GM15510 (cell line): ENCODE data around the gene CTDSP1.

Source experiments
- POLR2A ChIP-seq: IDR thresholded peaks from 3 replicates; pipeline ENCODE4 v1.6.1; 2011; ENCODE audit warnings: borderline replicate concordance; ENCODE audit not compliant: insufficient read length; ENCODE audit errors: extremely low read depth

CTDSP1 gene

DNA sequence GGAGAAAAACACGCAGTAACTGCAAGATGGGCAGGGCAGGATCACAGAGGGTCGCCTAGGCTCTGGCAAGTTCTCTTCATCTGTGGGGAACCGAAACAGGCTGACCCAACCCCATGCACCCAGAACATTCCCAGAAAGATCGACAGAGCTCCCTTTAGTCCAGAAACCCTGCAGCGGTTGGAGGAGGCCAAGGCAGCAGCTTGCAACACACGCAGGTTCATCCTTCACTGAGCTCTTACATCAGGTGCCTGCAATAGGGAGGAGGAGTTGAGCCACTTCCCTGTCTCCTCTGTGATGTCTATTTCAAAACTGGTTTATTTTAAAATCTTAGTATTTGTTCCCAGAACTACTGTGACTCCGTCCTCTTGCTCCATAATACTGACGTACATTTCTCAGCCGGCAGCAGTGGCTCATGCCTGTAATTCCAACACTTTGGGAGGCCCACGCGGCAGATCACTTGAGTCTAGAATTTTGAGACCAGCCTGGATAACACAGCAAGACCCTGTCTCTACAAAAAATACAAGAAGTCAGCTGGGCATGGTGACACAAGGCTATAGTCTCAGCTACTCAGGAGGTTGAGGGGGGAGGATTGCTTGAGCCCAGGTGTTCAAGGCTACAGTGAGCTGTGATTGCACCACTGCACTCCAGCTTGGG lies 29.1 kb upstream of the CTDSP1 start:
- no peak for TF ChIP-seq POLR2A

DNA sequence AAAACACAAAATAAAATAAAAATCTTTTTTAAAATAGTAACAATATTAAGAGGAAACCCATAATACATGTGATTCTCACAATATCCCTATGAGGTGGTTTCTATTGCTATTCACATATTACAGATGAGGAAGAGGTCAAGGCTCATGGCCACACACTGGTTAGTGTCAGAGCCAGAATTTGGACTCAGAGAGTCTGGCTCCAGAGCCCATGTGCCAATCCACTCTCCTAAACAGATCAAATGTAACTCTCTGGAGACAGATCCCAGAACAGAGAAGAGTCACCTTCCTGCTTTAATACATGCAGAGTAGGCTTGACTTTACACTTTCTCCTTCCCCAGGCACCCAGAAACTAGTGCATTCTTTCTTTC lies 27.7 kb upstream of the CTDSP1 start:
- TF ChIP-seq POLR2A = no peak

DNA sequence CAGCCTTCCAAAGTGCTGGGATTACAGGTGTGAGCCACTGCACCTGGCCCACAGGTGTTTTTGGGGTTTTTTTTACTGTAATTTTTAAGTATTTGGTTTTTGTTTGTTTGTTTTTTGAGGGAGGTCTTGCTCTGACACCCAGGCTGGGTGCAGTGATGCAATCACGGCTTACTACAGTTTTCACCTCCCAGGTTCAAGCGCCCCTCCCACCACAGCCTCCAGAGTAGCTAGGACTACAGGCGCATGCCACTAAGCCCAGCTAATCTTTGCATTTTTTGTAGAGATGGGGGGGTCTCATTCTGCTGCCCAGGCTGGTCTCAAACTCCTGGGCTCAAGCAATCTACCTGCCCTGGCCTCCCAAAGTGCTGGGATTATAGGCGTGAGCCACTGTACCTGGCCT lies 24.9 kb upstream of the CTDSP1 start:
- TF ChIP-seq POLR2A = no peak

DNA sequence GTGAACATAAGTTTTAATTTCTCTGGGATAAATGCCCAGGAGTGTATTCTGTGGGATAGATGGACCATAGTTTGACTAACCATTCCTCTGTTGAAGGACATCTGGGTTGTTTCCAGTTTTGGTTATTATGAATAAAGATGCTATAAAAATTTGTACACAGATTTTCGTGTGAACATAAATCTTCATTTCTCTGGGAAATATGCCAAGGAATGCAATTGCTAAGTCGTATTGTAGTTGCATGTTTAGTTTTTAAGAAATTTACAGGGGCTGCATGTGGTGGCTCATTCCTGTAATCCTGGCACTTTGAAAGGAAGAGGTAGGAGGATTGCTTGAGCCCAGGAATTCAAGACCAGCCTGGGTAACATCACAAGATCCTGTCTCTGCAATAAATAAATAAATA lies 24.5 kb upstream of the CTDSP1 start:
- TF ChIP-seq POLR2A = no peak

DNA sequence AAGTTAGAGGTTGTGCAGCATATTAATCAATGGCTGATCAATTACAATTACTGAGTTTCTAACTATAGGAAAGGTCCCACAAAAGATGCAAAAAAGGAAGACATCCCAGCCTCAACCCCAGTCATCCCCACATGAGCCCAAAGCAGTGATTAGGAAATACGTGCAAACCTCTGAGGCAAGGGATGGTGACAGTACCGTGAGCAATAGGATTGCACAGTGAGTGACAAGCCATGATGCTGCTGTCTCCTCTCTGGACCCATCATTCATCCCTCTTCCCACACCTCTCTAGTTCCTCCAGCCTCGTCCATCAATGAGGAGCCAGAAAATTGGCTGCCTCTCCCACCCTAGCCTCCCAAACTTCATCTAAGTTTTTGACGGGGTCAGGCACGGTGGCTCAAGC lies 21.6 kb upstream of the CTDSP1 start:
- TF ChIP-seq POLR2A = no peak

DNA sequence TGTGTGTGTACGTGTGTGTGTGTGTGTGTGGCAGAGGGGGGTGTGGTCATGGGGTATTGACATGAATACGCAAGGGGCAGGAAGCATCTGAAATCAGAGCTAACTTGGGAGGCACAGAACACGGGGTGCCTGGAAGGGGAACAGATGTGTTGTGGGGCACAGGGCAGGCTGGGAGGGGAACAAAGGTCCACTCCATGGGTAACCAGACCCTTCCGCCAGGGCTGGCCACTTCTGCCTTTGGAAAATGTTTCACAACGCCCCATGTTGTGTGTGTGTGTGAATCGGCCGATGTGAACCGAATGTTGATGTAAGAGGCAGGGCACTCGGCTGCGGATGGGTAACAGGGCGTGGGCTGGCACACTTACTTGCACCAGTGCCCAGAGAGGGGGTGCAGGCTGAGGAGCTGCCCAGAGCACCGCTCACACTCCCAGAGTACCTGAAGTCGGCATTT lies 17.7 kb upstream of the CTDSP1 start, which contains the start of gene SLC11A1:
TSS of gene SLC11A1 (plus strand) at position 358 of the 451 bp plus-strand sequence. CDS start 96 bp downstream, outside the sequence.
- no peak for TF ChIP-seq POLR2A

DNA sequence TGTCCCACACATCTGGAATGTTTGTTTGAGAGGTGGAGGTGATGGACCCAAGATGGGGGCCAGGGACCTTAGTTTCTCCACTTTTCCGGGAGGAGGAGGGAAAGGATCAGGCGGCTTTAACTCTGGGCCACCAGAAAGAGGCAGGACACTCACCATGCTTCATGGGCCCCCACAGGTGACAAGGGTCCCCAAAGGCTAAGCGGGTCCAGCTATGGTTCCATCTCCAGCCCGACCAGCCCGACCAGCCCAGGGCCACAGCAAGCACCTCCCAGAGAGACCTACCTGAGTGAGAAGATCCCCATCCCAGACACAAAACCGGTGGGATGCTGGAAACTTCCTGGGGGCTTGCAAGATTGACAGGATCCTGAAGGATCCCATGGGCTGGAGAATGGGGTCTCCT lies 16.9 kb upstream of the CTDSP1 start:
- TF ChIP-seq POLR2A = no peak

DNA sequence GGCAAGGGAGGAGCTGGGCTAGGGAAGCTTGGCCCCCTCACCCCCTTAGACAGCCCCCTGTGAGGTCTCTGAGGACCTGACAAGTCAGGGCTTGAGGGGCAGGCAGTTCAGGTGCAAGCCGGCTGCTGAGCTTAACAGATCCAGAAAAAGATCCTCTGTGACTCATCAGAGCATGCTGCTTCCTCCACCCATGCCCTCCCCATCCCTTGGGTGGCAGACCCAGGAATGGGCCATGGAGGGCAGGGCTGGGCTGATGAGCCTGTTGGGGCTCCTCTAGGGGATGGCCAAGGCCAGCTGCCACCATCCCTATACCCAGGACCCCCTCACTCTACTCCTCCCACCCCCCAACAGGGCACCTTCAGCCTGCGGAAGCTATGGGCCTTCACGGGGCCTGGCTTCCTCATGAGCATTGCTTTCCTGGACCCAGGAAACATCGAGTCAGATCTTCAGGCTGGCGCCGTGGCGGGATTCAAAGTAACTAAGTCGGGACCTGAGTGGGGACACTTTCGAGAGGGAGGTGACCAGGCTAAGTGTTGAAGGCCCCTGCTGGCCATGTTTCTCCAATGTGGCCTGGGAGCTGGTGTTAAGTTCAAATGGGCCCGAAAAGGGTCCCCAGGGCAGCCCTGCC lies 15.7 kb upstream of the CTDSP1 start:
- TF ChIP-seq POLR2A = no peak

DNA sequence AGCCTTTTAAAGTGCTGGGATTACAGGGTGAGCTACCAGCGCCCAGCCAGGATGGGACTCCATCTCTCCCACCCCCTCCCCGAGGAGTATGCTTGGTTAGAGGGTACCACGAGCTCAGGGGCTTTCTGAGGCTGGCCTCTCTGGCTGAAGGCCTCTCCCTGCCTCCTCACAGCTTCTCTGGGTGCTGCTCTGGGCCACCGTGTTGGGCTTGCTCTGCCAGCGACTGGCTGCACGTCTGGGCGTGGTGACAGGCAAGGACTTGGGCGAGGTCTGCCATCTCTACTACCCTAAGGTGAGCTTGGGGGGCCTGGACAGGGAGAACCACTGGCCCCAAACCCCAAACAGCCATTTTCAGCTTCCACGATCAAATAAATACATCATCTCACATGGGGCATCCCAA lies 14.7 kb upstream of the CTDSP1 start:
- no peak for TF ChIP-seq POLR2A

DNA sequence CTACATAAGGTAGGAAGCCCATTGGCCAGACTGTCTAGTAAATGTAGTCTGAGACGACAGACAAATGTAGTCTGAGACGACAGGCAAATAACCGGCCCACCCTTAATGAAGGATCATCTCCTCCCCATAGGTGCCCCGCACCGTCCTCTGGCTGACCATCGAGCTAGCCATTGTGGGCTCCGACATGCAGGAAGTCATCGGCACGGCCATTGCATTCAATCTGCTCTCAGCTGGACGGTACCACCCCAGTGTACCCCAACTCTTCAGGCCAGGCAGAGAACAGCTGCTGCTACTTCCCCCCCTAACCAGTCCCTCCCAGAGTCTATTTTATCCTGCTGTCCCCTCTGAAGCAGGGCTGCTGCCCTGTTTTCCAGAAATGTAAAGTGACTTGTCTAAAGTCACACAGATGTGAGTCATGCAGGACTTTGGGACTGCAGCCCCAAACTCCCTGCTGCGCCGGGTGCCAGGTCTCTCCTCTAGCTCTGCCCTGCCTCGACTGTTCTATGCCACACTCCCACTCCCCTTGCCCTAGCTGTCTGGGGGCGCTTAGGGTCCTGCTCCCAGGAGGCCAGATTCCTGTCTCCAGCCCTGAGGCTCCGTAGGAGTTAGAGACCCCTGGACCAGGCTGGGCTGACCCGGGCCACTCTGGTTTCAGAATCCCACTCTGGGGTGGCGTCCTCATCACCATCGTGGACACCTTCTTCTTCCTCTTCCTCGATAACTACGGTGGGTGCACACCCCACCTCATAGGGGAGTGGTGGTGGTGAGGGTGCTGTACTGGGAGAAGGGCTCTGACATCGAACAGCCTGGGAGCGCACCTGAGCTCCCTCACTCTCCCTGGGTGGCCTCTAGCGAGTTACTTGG lies 12.9 kb upstream of the CTDSP1 start:
- TF ChIP-seq POLR2A = no peak

DNA sequence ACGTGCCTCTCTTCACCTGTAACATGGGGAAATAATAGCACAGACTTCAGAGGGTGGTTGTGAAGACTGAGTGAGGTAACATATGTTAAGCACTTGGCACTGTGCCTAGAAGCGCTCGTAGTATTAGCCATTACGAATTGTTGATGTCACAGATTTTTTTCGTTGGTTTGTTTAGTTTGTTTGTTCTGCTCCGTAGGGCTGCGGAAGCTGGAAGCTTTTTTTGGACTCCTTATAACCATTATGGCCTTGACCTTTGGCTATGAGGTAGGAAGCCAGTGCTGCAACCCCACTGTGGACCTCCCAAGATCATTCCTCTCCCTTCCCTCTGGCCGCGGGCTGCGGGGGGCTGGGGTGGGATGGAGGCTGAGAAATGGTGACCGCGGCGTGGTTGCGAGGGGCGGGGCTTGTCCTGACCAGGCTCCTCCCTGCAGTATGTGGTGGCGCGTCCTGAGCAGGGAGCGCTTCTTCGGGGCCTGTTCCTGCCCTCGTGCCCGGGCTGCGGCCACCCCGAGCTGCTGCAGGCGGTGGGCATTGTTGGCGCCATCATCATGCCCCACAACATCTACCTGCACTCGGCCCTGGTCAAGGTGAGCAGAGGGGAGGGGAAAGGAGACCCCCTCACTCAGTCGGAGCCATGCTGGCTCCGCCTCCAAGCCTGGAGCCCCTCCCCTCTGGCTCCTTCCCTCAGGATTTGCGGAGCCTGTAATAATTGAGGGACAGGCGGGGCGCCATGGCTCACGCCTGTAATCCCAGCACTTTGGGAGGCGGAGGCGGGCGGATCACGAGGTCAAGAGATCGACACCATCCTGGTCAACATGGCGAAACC lies 12.1 kb upstream of the CTDSP1 start:
- TF ChIP-seq POLR2A = no peak

DNA sequence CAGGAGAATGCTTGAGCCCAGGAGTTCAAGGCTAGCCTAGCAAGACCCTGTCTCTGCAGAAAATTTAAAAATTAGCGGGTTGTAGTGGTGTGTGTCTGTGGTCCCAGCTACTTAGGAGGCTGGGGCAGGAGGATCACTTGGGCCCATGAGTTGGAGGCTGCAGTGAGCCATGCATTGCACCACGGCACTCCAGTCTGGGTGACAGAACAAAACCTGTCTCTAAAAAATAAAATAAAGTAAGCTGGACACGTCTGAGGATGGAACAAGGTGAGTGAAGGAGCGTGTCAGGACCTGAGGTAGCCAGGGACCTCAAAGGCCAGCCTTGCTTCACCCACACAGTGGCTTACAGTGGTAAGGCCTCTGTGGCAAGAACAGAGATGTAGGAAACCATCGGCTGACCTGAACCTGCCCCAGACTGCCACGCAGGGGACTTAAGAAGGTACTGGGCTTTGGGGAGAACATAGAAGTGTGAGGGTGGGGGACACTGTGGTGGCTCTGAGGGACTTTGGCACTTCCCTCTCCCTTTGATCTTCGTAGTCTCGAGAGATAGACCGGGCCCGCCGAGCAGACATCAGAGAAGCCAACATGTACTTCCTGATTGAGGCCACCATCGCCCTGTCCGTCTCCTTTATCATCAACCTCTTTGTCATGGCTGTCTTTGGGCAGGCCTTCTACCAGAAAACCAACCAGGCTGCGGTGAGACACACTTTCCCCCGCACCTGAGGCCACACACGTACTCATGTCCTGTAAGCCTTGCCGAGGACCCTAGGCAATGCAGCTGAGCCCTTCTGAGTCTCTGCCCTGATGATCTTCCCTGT lies 10.1 kb upstream of the CTDSP1 start:
- no peak for TF ChIP-seq POLR2A

DNA sequence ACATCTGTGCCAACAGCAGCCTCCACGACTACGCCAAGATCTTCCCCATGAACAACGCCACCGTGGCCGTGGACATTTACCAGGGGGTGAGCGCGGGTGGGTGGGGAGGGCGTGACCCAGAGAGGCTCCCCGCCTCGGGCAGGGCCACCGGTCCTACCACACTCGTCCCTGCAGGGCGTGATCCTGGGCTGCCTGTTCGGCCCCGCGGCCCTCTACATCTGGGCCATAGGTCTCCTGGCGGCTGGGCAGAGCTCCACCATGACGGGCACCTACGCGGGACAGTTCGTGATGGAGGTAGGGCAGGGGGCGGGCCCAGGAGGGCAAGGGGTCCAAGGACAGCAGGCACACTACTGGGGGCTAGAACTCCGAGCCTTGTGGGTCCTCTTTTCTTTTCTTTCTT lies 8.5 kb upstream of the CTDSP1 start:
- no peak for TF ChIP-seq POLR2A

DNA sequence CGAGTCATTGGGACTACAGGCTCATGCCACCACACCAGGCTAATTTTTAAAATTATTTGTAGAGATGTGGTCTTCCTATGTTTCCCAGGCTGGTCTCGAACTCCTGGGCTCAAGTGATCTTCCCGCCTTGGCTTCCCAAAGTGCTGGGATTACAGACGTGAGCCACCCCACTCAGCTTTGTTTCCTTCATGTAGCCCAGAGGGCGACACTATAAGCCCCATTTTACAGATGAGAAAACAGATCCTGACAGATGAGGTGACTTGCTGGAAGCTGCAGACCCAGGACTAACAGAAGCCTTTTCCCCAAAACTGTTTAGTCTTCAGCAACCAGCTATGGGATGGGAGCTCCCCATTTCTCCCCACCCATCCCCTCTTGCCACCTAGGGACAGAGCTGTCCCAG lies 7.2 kb upstream of the CTDSP1 start:
- no peak for TF ChIP-seq POLR2A
